Stimulated activated CD8-positive, alpha-beta memory T cell treated with anti-CD3 and anti-CD28 coated beads, Interleukin-12 subunit alpha, Interleukin-12 subunit beta, amount 100 ng/mL, for 24 hours (primary cell): ENCODE data around the gene ADAM12.

Source experiments
- DNase-seq: peaks from one replicate; pipeline ENCODE4 v3.0.0-alpha.2; 2020; ENCODE audit errors: extremely low read depth

Gene ADAM12

DNA sequence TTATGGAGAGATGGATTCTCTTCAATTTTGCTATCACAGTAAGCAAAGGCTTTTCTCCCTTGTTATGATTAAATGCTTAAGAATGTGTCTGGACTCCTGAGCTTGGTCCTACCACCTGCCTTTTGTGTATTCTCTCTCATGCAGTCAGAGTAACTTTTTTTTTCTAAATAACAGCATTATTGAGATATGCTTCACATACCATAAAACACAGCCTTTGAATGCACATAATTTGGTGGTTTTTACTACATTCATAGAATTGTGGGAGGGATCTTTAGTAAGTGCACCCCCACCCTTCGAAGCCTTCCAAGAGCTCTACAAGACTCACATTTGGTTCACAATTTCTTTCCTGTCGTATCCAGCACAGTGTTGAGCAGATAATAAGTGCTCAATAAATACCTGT, 175.5 kb downstream of the ADAM12 start:
- DNase-seq, result no peak

DNA sequence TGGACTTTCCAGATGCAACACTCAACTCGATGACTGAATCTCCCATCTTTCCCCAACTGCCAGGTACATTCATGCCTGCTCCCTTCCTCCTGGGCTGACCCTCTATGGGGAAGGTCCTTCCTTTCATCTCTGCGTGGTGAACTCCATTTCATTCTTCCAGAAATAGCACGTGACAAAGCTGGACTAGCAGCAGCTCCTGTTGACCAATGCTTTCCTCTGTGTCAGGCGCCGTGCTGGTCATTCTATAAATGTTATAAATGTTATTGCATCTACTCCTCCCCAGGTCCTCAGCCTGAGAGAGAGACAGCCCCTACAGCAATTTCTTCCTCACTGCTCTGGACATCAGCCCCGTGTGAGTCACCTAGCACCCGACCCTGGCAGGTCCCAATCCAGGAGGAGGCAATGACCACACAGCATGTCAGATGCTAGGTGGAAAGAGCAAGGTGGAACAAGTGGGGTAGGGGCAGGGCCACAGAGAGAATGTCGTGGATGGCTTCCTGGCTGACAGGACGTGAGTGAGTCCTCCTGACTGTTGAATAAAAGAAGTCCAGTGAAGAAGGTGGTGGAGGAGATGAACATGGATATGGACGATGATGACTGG, 178.1 kb downstream of the ADAM12 start:
- no peak for DNase-seq

DNA sequence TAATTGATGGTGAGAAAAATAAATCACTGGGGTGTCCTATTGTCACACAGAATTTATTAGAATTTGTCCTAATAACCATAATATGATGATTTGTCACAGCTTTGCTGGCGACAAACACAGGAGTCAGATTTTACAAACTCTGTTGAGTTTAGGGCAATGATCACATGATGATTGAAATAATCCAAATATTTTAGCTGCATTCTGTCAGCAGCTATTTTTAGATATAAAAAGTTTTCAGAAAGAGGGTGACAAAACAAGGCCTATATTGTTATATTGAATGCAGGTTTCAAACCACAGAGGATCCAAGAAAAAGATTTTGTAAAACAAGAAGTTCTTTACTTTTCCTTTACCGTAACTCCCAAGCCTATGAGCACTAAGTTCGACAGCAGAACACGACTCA, 178.8 kb downstream of the ADAM12 start:
- DNase-seq, result no peak

DNA sequence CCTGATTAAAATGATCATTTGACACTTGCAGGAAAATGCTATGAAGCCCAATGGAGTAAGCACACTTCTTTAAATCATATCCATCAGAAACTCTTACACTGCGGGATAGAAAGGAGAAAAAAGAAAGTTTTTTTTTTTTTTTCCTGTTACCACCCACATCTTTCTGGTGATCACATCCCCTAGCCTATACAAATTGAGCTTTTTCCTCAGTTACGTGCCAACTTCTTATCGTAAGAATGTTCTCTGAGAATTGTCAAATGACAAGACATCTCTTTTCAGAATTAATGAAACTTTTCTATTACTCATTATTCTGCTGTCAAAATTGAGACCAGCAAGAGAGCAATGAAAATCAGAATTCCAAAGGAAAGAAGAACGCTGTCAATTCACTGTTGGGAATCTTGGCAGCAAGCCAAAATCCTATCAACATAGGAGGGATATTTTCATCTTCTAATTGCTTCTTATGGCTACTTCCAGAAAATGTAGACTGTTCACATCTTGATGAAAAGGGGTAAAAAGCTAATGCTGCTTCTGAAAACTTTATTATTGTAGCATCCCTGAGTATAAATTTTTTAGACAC, 179.5 kb downstream of the ADAM12 start:
- no peak for DNase-seq

DNA sequence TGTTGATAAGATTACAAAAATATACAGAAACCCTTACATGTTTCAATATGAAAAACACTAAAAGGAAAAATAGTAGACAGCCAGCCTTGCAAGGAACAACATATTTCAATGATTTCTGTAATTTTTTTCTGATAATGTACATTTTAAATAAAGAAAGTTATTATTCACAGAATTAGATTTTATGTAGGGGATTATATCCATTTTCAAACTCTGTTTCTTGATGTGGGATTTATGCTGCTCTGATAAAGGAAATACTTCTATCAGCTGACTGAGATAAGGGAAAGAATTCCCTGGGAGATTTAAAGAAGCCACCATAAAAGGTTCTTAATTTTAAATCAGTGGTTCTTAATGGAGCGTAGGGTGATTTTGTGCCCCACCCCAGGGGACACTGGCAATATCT, 180.4 kb downstream of the ADAM12 start:
- no peak for DNase-seq

DNA sequence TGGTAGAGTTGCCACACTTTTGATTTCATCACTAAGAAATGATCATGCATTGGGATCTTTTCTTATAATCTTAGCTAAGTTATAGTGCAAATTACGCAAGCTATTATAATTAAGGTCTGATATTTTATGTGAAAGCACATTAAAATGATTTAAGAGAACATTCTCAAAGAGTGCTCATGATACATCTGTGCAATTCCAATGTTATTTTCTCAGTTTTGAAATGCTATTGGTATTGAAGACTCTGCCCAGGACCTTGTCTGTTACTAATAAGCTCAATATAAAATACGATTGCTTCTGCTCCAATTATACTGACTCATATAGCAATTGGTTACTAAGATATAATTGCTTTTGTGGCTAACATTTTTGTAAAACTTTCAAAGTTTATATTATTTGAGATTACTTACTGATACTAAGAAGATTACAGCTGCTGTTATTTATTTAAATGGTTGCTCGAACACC, 180.9 kb downstream of the ADAM12 start:
- DNase-seq, result no peak

DNA sequence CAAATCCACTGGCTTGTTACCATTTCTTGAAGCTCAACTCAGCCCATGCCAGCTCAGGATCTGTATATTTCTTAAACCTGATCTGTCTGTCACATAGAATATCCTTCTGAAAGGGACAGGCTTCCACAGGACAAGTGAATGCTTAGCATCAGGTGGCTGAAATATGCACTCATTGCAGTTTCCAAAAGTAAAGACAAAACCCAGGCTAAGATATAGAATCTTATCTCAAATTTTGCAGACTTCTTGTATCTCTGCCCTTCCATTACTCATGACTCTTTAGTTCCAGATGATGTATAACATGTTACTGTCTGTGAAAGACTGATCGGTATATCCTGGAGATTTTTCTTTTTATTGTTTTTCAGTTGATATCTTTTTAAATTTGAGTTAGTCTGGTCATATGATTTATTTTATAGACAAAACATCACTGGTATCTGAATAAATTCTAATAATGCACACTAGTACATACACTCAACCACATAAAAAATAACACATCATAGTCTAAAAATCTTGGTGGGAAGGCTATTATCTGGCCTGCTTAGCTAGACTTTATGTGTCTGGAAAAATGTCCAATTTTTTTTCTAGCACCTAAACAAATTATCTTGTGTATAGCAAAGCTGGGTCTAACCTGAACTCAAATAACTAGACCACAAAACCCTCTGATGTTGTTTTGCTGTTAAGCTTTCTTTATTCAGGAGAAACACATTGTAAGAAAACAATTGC, 182.6 kb downstream of the ADAM12 start:
- DNase-seq, result no peak

DNA sequence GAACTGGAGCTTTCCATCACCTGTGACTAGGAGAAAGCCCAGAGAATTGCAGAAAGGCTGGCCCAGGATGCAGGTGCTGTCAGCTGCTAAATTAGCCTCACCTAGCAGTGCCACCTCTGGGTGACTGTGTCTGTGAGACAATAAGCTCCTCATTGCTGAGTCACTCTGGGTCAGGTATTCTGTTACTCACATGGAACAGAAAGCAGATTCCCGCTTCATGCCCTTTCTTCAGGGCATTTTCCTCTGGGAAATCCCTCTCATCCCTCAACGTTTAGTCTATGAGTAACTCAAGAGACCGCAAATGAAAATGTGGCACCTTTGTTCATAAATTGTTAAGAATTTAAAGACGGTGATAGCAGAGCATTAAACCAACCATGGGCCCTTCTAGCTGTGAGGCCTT, 184.0 kb downstream of the ADAM12 start:
- DNase-seq, result no peak

DNA sequence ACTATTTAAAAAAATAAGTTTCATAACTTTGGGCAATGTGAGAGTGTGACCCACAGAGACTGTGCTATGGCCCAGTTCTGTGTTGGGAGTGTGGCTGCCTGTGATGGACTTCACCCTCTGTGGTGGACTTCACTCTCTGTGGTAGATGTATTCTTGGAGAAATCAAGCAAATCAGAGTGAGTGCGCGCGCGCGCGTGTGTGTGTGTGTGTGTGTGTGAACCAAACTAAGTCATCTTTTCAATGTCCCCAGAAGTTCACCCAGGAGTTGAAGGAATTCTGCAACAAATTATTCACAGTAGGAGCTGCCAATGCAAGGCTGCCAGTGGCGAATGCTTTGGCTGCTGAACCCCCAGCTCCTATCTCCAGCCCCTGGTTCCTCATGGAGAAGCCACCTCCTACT, 184.5 kb downstream of the ADAM12 start:
- no peak for DNase-seq

DNA sequence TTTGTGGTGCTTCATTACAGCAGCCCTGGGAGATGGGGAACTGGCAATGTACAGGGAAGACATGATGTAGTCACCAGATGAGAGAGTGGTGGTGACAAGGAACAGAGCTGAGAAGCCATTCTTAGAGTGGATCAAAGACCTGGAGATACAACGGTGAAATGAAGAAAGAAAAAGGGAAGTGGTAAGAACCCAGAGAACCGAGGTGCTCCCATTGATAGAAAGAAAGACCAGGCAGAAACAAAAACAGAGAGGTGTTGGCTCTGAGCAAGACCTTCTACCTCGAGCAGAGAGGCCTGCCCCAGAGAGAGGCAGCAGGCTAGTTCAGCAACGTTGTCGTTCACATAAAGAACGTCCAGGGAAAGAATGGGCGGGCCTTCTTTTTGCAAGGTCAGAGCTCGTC, 186.7 kb downstream of the ADAM12 start:
- DNase-seq, result no peak

DNA sequence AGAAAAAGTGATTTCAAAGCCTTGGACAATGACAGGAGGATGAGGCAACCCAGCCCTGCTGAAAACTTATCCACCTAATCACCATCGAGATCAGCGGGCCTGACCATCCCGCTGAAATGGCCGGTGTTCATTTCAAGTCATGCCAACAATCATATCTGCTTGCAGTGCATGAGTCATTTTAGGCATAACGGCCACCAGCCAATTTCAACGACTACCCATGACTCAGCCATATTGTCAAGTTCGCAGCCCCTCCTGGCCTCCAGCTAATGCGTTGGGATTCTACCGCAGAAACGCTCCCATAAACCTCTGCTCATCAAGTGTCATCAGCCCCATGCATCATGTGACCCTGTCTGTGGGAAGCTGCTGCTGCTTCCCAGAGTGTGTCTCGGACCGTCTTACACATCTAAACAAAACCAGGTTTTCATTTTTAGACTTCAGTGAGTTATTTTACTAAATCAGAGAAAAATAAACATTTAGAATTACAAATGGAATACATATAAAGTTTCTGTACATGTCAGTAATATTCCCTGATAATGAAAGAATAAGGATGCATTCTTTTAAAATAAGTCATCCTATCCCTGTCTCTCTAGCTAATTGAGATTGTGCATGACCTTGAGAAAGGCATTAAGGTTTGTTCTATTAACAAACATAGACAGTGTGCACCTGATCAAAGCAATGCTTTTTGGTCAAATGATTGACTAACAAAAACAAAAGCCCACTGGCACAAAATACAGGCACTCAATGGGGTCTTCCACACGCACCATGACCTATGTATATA, 188.9 kb downstream of the ADAM12 start:
- no peak for DNase-seq

DNA sequence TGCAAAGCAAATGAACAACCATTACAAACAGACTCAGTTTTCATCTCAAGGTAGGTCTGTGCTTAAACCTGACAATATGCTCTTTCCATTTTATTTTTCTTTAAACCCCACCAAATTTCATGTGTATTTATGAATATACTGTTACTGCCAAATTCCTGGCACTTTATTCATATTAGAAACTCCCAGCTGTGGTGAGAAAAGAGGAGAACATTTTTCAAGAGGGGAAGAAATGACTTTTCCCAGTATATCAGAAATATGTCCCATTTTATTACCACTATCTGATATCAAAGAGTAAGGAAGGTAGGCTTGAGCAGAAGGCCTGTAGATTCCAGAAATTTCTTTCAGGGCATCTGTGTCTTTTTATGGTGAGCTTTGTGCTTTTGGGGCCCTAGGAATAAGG, 189.6 kb downstream of the ADAM12 start:
- no peak for DNase-seq

DNA sequence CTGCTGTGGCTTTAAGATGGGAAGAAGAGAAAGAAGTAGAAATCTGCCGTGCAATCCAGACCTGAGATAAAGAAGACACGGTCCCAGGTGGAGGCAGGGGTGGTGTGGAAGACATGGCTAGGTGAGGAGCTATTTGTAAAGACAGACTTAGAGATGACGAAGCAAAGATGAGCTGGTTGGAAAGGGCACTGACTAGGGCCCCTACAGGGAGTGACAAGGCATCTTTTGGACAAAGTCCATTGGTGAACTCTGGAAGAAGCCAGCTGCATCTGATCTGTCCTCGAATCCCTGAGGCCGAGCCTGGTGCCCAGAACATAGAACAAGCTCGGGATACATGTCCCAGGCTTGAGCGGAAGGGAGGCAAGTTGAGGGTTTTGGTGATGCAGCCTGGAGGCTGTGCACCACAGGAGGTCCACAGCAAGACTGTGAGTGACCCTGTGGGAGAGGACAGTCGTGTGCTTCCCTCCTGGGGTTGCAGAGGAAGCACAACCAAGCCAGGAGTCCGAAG, 191.2 kb downstream of the ADAM12 start:
- no peak for DNase-seq

DNA sequence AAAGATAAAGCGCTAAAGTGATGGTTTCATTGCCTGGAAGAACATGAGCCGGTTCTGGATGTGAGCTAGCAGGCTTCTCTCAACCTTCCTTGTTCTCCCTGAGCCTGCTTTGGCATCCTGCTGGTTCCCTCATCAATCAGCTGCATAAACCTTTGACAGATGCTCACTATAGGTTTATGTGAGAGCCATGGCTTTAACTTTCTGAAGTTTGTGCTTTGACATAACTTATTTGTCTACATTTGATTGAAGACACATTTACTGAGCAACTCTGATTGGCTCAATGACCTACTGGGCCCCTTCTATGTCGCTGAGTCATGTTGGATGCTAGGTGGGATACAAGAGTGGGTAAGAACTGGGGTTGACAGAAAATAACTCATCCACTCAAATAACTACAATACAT, 192.0 kb downstream of the ADAM12 start:
- DNase-seq, result no peak

DNA sequence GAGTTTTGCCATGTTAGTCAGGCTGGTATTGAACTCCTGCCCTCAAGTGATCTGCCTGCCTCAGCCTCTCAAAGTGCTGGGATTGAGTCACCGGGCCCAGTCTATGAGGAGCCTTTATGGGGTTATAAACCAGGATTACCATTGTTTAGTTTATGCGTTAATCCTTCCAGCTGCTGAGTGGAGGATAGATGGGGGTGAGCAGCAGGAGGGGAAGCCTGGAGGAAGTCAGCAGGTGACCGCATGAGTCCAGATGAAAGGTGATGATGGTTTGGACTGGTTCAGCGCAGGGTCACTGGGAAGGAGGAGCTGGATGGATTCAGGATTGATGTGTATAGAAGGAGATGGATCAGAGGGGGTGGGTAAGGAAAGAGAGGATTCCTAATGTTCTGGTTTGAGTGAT, 197.1 kb downstream of the ADAM12 start:
- no peak for DNase-seq

DNA sequence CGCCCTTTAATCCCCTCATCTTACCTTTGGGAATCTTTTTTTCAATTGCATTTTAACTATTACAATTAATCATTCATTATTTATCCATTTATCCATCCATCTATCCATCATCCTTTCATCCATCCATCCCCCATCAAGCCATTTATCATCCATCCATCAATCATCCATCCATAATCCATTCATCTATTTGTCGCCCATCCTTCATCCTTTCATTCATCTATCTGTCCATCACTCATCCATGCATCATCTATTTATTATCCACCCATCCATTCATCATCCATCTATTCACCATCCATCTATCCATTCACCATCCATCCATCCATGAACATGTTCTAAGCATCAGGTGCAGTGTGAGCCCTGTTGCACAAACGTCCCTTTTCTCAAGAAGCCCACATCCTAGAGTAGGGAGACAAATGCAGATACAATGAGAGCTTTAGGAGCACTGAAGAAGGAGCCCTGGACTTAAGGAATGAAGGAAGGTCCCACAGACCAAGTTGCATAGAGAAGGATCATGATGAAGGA, 199.5 kb downstream of the ADAM12 start:
- DNase-seq, result no peak

DNA sequence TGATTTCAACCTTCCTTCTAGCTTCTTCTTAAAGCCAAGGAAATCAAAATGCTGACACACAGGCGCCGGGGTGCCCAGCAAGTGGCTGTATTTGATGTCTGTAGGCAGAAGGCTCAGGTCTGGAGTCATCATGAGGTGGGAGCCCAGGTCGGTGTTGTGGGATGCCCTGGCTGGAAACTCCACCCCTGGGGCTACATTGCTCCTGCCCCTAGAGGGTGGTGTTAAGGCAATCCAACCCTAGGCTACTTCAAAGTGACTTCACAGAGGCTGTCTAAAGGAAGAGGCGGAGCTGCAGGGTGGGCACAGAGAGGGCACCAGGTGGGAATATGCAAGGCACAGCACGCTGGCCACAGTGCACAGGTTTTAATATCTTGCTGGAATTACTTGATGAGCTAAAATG, 200.9 kb downstream of the ADAM12 start:
- no peak for DNase-seq

DNA sequence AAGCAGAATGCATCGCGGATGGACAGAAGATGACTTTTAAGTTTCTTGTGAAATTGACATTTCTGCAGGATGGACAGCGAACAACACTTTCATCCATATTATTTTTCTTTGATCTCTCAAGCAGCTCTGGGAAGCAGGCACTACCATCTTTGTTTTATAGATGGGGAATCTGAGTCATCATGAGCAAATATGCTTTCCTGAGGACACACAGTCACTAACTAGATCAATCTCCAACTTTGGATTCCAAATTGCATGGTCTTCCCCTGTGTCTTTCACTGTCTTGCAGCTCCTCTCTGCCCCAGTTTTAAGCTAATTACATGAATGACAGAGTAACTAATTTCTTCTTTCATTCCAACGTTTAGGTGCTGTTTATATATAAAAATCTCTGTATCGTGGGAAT, 201.5 kb downstream of the ADAM12 start:
- no peak for DNase-seq

DNA sequence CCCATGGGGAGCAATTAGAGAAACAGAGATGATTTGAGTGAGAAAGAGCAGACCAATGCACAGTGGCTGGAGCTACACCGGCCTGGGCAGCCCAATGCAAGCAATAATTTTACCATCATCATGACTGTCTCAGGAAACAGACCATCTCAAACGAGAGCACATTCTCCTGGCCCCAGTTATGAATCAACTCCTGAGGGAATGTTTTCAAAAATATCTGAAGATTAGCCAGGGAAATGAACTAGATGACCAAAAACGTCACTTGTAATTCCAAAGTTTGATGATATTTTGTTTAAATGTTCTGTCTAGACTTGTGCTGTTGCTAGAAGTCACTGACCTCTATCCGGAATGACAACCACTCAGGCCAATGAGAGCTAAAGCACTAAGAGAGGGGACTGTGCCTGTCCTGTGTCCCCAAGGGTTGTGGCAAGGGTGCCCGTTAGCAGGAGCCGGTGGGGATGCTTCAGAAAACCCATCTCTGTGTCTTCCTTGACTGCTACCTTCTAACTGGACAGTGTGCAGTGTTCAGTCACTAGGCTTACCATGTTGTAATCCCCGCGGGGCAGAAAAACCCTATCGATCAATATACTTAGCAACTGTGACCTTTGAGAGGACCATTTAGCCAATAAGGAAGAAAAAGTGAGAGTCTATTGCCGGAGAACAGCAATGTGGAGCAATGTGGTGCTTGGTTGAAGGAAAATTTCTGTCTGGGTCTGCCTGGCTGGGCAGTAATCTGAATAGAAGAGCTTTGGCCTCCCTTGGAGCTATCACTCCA, 202.4 kb downstream of the ADAM12 start:
- DNase-seq, result no peak

DNA sequence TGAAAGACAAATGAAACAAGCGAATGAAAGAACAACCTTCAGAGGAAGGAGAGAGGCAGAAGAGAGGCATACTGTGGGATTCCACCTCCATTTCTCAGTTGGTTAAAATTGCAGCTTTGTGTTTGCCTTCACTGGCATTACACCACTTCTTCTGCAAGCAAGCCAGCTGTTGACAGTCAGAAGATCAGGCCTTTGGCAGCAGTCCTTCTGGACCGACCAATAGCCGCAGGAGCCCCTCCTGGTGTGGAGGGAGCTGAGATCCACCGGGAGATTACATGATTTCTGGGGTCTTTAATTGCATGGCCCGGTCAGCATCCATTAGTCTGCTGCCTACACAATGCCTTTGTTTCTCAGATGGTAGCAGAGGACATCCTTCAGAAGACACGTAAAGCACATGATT, 206.7 kb downstream of the ADAM12 start:
- DNase-seq, result no peak

DNA sequence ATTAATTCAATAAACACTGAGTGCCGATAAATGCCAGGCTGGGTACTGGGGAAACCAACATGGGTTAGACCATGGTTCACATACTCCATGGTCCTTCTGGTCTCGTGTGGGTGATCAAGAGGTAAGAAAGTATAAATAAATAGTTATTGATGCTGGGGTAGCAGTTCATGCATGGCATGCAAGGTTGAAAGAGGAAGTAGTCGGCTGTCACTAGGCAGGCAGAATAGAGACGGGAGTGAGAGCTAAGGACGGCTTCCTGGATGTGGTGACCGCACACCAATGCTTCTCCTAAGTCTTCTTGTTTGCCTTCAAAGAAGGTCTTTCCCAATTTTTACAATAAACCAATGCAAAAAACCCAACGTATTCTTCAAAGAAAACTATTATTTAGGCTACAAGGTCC, 208.6 kb downstream of the ADAM12 start:
- DNase-seq, result no peak
